ENCODE measurements around the gene AATK.

Gene AATK

GRCh38 chr17:81166033-81166492, at the start of gene AATK:
TSS of gene AATK (minus strand) at chr17:81166221. CDS start at chr17:81165992, 229 bp downstream.
- DNase-seq = no peak

- DNase-seq = no peak
Observed at GRCh38 chr17:81213978-81214377, 48.0 kb upstream of the AATK start.

GRCh38 chr17:81212365-81212764, 46.3 kb upstream of the AATK start:
- no peak for DNase-seq

DNA sequence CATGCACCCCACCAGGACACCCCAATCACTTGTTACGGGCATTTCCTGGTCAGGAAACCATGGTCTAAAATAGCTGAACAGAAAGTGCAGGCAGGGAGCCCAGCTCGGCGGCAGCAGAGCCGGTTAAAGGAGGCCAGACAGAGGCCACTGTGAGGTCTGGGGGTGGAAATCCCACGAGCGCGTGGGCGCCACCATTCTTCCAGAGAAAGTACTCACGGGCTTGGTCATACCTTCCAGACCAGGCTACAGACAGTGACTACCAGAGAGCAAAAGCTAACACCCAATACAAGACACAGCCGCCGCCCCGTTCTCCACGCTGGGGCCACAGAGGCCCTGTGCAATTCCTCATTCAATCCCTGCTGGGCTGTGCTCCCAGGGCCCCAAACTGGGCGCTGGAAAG, 44.8 kb upstream of the AATK start:
- no peak for DNase-seq

DNA sequence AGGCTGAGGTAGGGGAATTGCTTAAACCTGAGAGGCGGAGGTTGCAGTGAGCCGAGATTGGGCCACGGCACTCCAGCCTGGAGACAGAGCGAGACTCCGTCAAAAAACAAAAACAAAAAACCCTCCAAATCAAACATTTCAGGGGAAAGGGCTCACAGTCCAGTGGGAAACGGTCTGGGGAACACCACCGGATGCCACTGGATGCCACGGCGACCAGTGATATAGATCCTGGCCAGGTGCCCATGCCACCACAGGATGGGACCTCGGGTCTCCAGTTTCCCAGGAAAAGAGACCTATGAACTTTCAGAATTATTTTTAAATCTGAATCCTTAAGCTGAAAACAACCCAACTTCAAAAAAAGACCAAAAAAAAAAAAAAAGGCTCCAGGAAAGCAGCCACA, 44.4 kb upstream of the AATK start:
- no peak for DNase-seq

DNA sequence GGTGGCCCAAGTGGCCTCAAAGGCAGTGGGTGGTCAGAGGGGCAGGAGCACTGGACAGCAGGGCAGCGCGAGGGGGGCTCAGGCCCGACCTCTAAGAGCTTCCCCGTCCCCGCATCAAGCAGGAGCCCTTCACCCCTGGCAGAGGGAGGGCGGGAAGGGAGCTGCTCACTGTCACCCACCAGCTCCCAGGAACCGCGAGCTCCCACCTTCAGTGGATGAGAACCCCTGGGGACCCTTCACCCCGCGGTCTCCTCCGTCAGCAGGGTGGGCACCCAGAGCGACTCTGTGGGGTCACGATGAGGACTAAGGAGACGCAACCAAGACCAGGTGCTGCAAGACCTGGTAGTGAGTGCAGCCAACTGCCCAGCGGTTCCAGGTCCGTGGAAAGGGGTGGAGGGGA, 43.1 kb upstream of the AATK start:
- no peak for DNase-seq

DNA sequence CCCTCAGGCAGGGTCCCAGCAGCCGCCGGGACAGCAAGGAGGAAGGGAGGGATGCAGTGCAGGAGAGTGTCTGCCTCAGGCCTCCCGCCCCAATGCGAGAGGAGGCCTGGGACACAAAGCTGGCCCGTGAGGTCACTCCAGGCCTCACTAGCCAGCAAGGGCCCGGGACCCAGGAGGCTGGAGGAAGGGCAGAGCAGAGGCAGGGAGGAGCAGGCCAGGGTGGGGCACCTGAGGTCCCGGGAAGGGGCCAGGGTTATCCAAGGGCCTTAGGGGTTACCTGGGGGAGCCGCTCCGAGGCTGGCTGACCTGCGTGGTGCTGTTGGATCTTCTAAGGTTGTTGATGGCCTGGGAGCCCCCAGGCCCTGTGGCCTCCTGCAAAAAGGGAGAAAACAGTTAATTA, 42.6 kb upstream of the AATK start:
- no peak for DNase-seq

DNA sequence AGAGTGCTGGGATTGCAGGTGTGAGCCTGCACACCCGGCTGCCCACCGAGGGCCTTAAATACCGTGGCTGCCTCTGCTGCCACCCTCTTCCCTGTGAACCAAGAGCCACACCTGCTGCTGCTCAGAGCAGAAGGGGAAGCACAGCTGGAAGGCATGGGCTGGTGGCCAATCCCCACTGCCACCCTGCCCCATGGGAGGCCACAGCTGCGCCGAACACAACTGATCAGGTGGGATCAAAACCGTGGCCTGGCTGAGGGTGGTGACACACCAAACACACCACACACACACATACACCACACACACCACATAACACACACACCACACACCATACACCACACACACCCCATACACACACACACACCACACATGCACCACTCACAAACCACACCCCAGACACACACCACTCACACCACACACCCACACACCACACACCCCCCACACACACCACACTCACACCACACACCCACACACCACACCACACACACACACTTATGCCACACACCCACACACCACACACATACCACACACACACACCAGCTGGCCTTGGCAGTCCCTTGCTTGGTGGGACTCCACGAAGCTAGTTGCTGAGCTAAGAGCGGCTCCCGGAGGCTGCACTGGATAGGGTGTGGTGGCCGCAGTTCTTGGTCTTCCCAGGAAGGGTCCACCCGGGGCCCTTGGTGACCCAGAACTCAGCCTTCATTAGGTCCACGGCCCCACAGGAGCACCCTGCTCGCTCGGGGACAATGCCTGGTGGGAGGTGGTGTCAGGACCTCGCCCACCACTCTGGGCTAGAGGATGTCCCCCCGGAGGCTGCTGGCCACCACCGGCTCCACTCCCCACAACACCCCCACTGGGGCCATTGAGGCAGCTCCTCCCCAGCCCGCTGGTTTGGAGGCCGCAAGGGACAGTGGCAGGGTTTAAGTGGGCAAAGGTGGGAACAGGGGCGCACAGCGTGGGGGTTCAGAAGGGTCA, 41.9 kb upstream of the AATK start:
- DNase-seq = no peak

DNA sequence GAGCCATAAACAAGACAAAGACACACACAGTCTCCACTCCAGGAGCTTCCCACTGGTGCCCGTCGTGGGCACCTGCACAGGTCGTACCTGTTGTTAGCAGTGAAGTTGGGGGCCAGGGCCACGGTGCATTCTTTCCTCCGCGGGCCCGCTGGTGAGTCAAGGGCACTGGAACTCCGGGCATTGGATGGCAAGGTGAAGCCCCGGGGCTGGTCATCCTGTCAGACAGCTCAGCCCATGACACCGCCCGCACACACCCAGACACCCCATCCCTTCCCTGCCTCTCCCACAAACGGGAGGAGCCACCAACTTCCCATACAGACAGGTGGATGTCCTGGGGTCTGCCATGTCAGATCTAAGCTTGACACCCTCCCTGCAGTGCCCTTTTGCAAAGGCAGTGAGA, 40.6 kb upstream of the AATK start:
- DNase-seq = no peak

DNA sequence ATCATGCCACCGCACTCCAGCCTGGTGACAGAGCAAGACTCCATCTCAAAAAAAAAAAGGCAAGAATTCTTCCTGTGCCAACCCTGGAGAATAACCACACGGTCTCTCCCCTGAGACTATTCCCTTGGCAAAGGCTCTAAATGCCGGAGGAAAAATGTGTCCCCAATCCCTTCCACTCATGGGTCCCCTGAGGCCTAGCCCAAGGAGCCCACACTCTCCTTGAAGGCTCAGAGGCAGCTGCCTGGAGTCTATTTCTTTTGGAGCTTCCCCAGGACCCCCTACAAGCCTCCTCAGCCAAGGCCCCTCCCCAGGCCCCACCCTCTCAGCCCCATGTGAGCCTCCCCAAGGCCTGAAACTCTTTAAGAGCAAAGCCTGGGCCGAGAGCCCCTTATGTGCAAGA, 40.1 kb upstream of the AATK start:
- no peak for DNase-seq

DNA sequence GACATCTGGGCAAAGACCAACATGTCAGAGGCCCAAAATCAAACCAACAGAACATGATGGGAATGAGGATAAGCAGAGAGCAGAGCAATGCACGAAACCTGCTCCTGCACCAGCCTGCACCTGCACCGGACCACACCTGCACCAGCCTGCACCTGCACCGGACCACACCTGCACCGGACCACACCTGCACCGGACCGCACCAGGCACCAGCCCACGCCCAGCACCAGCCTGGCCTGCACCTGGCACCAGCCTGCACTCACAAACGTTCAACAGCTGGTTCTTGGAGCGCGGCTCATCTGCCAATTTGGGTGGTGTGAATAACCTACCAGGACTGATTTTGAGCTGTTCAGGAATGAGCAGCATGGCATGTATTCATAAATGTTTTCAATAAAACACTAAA, 38.6 kb upstream of the AATK start:
- no peak for DNase-seq

GRCh38 chr17:81203136-81203535, 37.1 kb upstream of the AATK start:
- no peak for DNase-seq

GRCh38 chr17:81202318-81202717, 36.3 kb upstream of the AATK start:
- DNase-seq = no peak

DNA sequence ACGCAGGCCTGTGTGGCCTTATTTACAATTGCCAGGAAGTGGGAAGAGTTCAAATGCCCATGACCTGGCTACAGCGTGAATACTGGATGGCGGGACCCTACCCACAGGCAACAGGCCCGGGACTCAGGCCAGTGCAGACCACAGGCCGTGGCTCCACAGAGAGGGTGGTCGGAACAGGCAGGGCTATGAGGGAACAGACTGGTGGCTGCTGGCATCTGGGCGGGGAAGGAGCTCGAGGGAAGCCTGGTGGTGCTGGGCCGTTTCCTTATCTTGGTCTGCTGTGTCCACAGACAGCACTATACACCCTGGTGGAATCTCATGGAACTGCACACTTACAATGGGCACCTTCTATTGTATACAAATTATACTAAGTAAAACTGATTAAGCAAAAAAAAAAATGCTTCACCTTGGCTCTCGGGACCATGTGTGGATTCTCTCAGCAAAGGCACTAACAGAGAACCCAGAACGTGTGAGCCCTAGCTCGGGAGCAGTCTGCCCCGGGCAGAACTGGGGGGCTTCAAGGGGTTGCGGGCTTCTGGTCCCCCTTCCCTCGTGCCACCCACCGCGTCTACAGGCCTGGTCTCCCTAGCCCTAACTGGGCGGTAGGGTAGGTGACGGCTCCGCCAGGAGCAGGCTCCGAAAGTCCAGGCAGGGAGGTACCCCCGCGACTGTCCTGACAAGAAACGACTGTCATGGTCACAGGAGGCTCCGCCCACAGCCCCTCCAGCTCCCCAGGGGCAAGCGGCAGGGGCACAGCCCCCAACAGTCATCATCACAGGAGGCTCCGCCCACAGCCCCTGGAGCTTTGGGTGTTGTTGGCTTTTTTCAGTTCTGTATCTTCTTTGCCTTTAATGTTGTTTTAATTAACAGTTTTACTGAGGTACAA, 34.9 kb upstream of the AATK start:
- DNase-seq = peak; percentile 50

- DNase-seq = no peak
Observed at GRCh38 chr17:81200201-81200600, 34.2 kb upstream of the AATK start.

GRCh38 chr17:81199482-81199830, 33.4 kb upstream of the AATK start:
- no peak for DNase-seq

GRCh38 chr17:81198826-81199481, 32.9 kb upstream of the AATK start:
- no peak for DNase-seq

DNA sequence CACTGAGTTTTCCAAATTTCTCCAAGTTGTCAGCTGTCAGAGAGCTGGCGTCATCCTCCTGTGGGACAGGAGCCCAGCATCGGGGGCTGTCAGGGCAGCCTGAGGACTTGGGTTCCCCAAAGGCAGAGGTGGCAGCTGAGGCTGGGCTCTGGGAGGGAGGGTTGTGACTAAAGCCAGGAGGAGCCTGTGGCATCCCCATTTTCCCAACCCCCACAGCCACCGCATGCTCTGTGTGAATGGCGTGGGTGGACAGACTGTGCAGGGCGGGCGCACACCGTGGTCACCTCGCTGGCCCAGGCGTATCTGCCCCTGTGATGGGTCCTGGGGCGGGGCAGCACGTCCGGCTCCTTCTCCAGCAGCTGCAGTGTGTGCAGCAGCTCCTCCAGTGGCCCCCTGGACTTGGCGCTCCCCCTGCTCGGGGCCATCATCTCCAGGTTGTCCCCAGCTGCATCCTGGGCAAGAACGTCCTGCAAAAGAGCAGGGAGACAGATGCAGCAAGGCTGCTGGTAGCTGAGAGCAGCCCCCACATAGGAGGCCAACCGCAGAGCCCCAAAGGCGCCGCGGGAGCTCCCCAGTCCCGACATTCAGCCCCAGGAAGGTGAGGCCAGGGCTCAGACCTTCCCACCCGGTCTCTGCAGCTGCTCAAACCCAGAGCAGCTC, 31.9 kb upstream of the AATK start:
- DNase-seq = no peak

- no peak for DNase-seq
Observed at GRCh38 chr17:81197409-81197795, 31.4 kb upstream of the AATK start.

DNA sequence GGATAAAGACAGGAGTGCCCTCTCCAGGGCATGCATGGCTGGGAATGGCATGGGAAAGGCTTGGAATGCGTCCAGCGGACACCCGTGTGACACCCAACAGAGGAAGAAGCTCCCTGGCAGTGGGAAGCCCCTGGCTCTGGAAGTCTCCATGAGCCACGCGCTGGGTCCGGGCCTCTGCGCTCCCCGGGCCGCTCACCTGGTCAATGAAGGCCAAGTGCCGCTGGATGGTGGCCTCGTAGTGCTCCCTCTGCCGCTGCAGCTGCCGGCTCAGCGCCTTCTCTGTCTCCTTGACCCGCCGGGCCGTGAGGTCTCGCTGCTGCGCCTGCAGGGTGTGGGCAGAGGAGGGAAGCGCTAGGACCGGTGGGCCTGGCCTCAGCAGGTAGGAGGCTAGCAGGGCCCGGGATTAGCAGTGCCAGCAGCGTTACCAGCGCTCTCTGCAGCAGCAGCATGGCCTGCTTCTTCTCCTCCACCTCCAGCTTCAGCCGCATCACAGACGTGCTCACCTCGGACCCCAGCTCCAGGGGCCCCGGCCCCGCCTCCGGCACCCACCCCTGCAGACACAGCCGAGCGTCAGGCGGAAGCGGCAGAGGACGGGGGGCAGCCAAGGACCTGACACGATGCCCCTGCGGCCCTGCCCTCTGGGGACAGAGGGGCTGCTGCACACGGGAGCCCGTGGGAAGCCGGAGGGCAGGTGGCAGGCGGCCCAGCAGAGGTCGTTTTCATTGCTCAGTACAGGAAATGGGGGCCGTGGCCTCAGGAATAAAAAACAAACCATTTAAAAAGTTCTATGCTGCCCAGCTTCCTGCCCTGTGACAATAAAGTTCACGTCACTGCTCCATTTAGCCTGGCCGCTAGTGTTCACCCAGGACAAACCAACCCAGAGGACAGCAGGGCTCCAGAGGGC, 30.7 kb upstream of the AATK start:
- DNase-seq = no peak

DNA sequence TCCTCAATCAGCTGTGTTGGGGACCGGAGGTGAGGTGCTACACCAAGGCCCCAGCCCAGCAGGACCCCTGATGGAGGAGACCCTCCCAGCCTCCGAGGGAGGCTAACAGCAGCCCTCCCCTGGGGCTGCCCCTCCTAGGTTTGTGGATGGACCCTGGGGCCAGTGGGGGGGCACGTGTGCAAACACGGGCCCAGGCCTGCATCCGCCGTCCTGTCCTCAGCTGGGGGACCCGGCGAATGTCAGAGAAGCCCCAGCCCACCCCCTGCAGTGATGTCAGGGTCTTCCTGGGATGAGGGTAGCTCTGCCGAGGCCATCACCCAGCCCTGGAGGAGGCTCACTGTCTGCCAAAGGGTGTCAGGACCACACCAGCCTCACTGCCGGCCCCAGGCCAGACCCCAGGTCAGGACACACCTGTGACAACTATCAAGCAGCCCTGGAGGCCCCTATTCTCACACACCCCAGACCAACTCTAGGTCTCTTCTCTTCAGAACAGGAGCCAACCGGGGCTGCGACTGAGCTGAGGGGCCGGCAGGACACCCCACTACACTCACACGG, 30.0 kb upstream of the AATK start:
- no peak for DNase-seq
